Neuronal stem cell (in vitro differentiated cells): ENCODE results near the gene CDC42.
"Not testable (repeated sequence)": the region's sequence is repeated elsewhere in the genome, so short reads cannot be mapped to it uniquely, and the experiment has no call there.

Experiments used
- DNase-seq: peaks from one replicate; pipeline ENCODE4 v3.0.0-alpha.2; 2013; ENCODE audit warnings: low spot score
- H2AFZ ChIP-seq: one replicate; pipeline ENCODE4 v1.6.1; 2013; ENCODE audit warnings: mild to moderate bottlenecking, low read length, inconsistent platforms
- H2AK5ac ChIP-seq: 2 replicates; pipeline ENCODE4 v1.6.1; 2013; ENCODE audit warnings: low read depth, mild to moderate bottlenecking, inconsistent platforms, low read length, moderate library complexity, mixed read lengths
- H2BK120ac ChIP-seq: 2 replicates; pipeline ENCODE4 v1.6.1; 2013; ENCODE audit warnings: low read depth, mild to moderate bottlenecking, inconsistent platforms, low read length, moderate library complexity, mixed read lengths
- H2BK12ac ChIP-seq: one replicate; pipeline ENCODE4 v1.6.1; 2013; ENCODE audit warnings: low read length, inconsistent platforms
- H2BK15ac ChIP-seq: 2 replicates; pipeline ENCODE4 v1.6.1; 2013; ENCODE audit warnings: mild to moderate bottlenecking, low read length, inconsistent platforms, mixed read lengths
- H2BK5ac ChIP-seq: one replicate; pipeline ENCODE4 v1.6.1; 2013; ENCODE audit warnings: inconsistent platforms, mild to moderate bottlenecking, low read length, moderate library complexity
- H3K14ac ChIP-seq: one replicate; pipeline ENCODE4 v1.6.1; 2013; ENCODE audit warnings: low read length, inconsistent platforms
- H3K18ac ChIP-seq: 2 replicates; pipeline ENCODE4 v1.6.1; 2013; ENCODE audit warnings: low read length, inconsistent platforms
- H3K23ac ChIP-seq: 2 replicates; pipeline ENCODE4 v1.6.1; 2013; ENCODE audit warnings: low read depth, mild to moderate bottlenecking, mixed read lengths, low read length, inconsistent platforms; ENCODE audit not compliant: poor library complexity
- H3K27ac ChIP-seq: replicated peaks from 3 replicates; pipeline ENCODE4 v1.5.1; 2013; ENCODE audit warnings: low read length, inconsistent platforms
- H3K27me3 ChIP-seq, 3 experiments: 2 replicates each; pipeline ENCODE4 v1.6.1; 2013; ENCODE audit warnings: low read length in 3 of 3, mild to moderate bottlenecking in 2 of 3, inconsistent platforms in 1 of 3, low read depth in 1 of 3, mixed read lengths in 1 of 3, moderate library complexity in 1 of 3; ENCODE audit not compliant: control insufficient read depth in 3 of 3, insufficient read depth in 3 of 3
- H3K36me3 ChIP-seq, 2 donors: replicated peaks in 1 of 2; 2 replicates each; pipeline ENCODE4 v1.6.1; 2013; ENCODE audit warnings: low read length in 2 of 2; ENCODE audit not compliant: control insufficient read depth in 2 of 2, insufficient read depth in 2 of 2
- H3K4ac ChIP-seq: 2 replicates; pipeline ENCODE4 v1.6.1; 2013; ENCODE audit warnings: inconsistent platforms, mild to moderate bottlenecking, low read length, moderate library complexity
- H3K4me1 ChIP-seq, 2 donors: 1 replicate in 1 of 2; 2 replicates in 1 of 2; pipeline ENCODE4 v1.6.1; 2013; ENCODE audit warnings: low read length in 2 of 2, low read depth in 1 of 2; ENCODE audit not compliant: control insufficient read depth in 2 of 2, insufficient read depth in 1 of 2
- H3K4me2 ChIP-seq: one replicate; pipeline ENCODE4 v1.6.1; 2013; ENCODE audit warnings: mild to moderate bottlenecking, low read length, inconsistent platforms; ENCODE audit not compliant: insufficient read depth, poor library complexity, severe bottlenecking
- H3K4me3 ChIP-seq, 2 donors: 2 replicates each; pipeline ENCODE4 v1.5.1; 2013; ENCODE audit warnings: low read length in 2 of 2, mild to moderate bottlenecking in 2 of 2, inconsistent platforms in 1 of 2, moderate library complexity in 1 of 2
- H3K79me1 ChIP-seq: one replicate; pipeline ENCODE4 v1.6.1; 2013; ENCODE audit warnings: low read depth, mild to moderate bottlenecking, inconsistent platforms, low read length, moderate library complexity
- H3K9ac ChIP-seq: one replicate; pipeline ENCODE4 v1.6.1; 2013; ENCODE audit warnings: mild to moderate bottlenecking, low read depth, low read length, inconsistent platforms; ENCODE audit not compliant: poor library complexity
- H3K9me3 ChIP-seq, 2 donors: replicated peaks in 1 of 2; 2 replicates each; pipeline versions ENCODE3 to v1.6.1; 2013; ENCODE audit warnings: low read length in 2 of 2, mild to moderate bottlenecking in 2 of 2, inconsistent platforms in 1 of 2, low read depth in 1 of 2, mixed read lengths in 1 of 2, moderate library complexity in 1 of 2; ENCODE audit not compliant: control insufficient read depth in 2 of 2, insufficient read depth in 1 of 2
- H4K8ac ChIP-seq: one replicate; pipeline ENCODE4 v1.6.1; 2013; ENCODE audit warnings: low read depth, mild to moderate bottlenecking, inconsistent platforms, low read length, moderate library complexity
- H4K91ac ChIP-seq: one replicate; pipeline ENCODE4 v1.6.1; 2013; ENCODE audit warnings: low read length, low read depth, mild to moderate bottlenecking, inconsistent platforms; ENCODE audit not compliant: poor library complexity
- WGBS, 2 donors: extraction: QIAGEN DNeasy Blood & Tissue Kit; methylation state at CpG; one replicate each; pipeline ENCODE4 v1.1.7; 2013; ENCODE audit warnings: missing lambda C conversion rate in 2 of 2, mixed read lengths in 1 of 2; ENCODE audit not compliant: insufficient read length in 2 of 2, insufficient replicate concordance in 1 of 2; ENCODE audit errors: extremely low coverage in 2 of 2; 5-methylcytosine and 5-hydroxymethylcytosine counted together

CDC42 gene

GRCh38 chr1:22090867-22091266, 38.4 kb downstream of the CDC42 start:
- H3K27me3 ChIP-seq = no peaks in the 10 kb centered on the region
- H2BK12ac ChIP-seq = no peak overlapping the region
- H2AFZ ChIP-seq = no peak overlapping the region
- no peak overlapping the region for H2AK5ac ChIP-seq
- no peak overlapping the region for H3K27ac ChIP-seq
- peaks cover 6 to 89% of the 10 kb centered on the region in 2 donors for H3K36me3 ChIP-seq
- no CpG with 5 or more reads among the region's 3 CpGs for WGBS, 2 donors
- no peak overlapping the region for H2BK15ac ChIP-seq
- H4K91ac ChIP-seq = no peak overlapping the region
- H3K79me1 ChIP-seq = no peaks in the 10 kb centered on the region
- no peak overlapping the region for H3K4ac ChIP-seq
- no peak overlapping the region for H3K9ac ChIP-seq
- no peak overlapping the region for H3K4me3 ChIP-seq
- DNase-seq = no peak
- H3K4me2 ChIP-seq = no peak overlapping the region
- no peaks in the 10 kb centered on the region for H3K9me3 ChIP-seq
- no peak overlapping the region for H2BK5ac ChIP-seq
- peaks cover 4 to 6% of the 10 kb centered on the region in 2 donors for H3K4me1 ChIP-seq
- no peak overlapping the region for H2BK120ac ChIP-seq
- H4K8ac ChIP-seq = no peak overlapping the region
- H3K18ac ChIP-seq = no peak overlapping the region
- H3K23ac ChIP-seq = no peak overlapping the region
- no peak overlapping the region for H3K14ac ChIP-seq

- H3K36me3 ChIP-seq = peaks cover 12 to 89% of the 10 kb centered on the region in 2 donors
Measured at GRCh38 chr1:22092026-22092768, 39.7 kb downstream of the CDC42 start.

DNA sequence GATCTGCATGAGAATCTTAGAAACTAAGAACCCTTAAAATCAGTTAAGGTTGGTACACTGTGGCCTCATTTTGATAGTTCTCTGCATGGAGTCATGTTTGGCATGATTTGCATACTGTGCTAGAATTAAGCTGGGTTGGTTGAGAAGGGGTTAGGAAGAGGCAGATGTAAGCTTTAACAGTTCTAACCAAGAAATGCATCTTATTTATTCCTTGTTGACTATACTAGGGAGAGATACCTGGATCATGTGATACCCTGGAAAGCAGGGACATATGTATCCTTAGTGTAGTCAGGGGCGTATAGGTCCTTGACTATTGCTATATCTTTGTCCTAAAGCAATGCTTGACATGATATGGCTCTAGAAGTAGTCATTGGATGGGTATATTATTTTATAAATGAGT, 41.0 kb downstream of the CDC42 start:
- H3K18ac ChIP-seq = no peak overlapping the region
- H3K27me3 ChIP-seq = no peaks in the 10 kb centered on the region
- H3K4me1 ChIP-seq = peaks cover 4 to 6% of the 10 kb centered on the region in 2 donors
- H2BK15ac ChIP-seq = no peak overlapping the region
- no peak overlapping the region for H2AFZ ChIP-seq
- H2BK12ac ChIP-seq = no peak overlapping the region
- H2BK5ac ChIP-seq = no peak overlapping the region
- H3K9me3 ChIP-seq = no peaks in the 10 kb centered on the region
- H3K9ac ChIP-seq = no peak overlapping the region
- no peak overlapping the region for H3K4me3 ChIP-seq
- no peak overlapping the region for H4K91ac ChIP-seq
- DNase-seq = no peak
- no peak overlapping the region for H2AK5ac ChIP-seq
- no peak overlapping the region for H3K4ac ChIP-seq
- H3K36me3 ChIP-seq = peaks cover 8 to 89% of the 10 kb centered on the region in 2 donors
- no peak overlapping the region for H4K8ac ChIP-seq
- no peak overlapping the region for H3K27ac ChIP-seq
- no peak overlapping the region for H3K23ac ChIP-seq
- peaks cover 2% of the 10 kb centered on the region for H3K79me1 ChIP-seq
- no peak overlapping the region for H2BK120ac ChIP-seq
- no peak overlapping the region for H3K14ac ChIP-seq
- no peak overlapping the region for H3K4me2 ChIP-seq
- WGBS, 2 donors = no CpG with 5 or more reads among the region's 1 CpG

More at GRCh38 chr1:22092026-22092768, 39.7 kb downstream of the CDC42 start:
- WGBS, 2 donors = no CpG with 5 or more reads among the region's 3 CpGs
- H3K27ac ChIP-seq, H4K91ac ChIP-seq, H4K8ac ChIP-seq, H3K14ac ChIP-seq, H3K9me3 ChIP-seq, H2AFZ ChIP-seq, H2BK120ac ChIP-seq, H3K9ac ChIP-seq, H2BK12ac ChIP-seq, H3K4ac ChIP-seq, H3K4me3 ChIP-seq, H3K23ac ChIP-seq, DNase-seq, H3K4me1 ChIP-seq, H3K4me2 ChIP-seq, H2BK15ac ChIP-seq, H3K27me3 ChIP-seq, H3K18ac ChIP-seq, H2BK5ac ChIP-seq, H3K79me1 ChIP-seq, H2AK5ac ChIP-seq: not testable (repeated sequence)

GRCh38 chr1:22096036-22096435, 43.5 kb downstream of the CDC42 start:
- no peak overlapping the region for H3K9ac ChIP-seq
- no peak overlapping the region for H2BK120ac ChIP-seq
- no peak overlapping the region for H2AFZ ChIP-seq
- no peak overlapping the region for H3K18ac ChIP-seq
- H3K9me3 ChIP-seq = no peaks in the 10 kb centered on the region
- H3K27me3 ChIP-seq = no peaks in the 10 kb centered on the region
- no peak for DNase-seq
- WGBS, 2 donors = no CpG with 5 or more reads among the region's 5 CpGs
- H3K23ac ChIP-seq = no peak overlapping the region
- no peak overlapping the region for H3K27ac ChIP-seq
- no peak overlapping the region for H3K14ac ChIP-seq
- no peak overlapping the region for H3K4me2 ChIP-seq
- H4K8ac ChIP-seq = no peak overlapping the region
- H2AK5ac ChIP-seq = no peak overlapping the region
- H3K4ac ChIP-seq = no peak overlapping the region
- no peak overlapping the region for H4K91ac ChIP-seq
- no peak overlapping the region for H2BK12ac ChIP-seq
- H3K4me1 ChIP-seq = peaks cover 0 to 2% of the 10 kb centered on the region in 2 donors
- H3K4me3 ChIP-seq = no peak overlapping the region
- peaks cover 2% of the 10 kb centered on the region for H3K79me1 ChIP-seq
- no peak overlapping the region for H2BK5ac ChIP-seq
- H3K36me3 ChIP-seq = peaks cover 8 to 88% of the 10 kb centered on the region in 2 donors
- no peak overlapping the region for H2BK15ac ChIP-seq
